Left lung (tissue), 14 donors: ENCODE measurements around the gene ZDHHC15. TPM values are rescaled to one million over a fixed set of nuclear protein-coding genes. Genes with fewer than 3 reads are reported as not detected.
A peak's percentile ranks its signal among the peaks of the same experiment; 100 is the strongest.
"Not testable (repeated sequence)": the region's sequence is repeated elsewhere in the genome, so short reads cannot be mapped to it uniquely, and the experiment has no call there.

Experiments
- ATAC-seq: fragments of 200-7000 bp; cut with Tn5 transposase; one replicate; pipeline ENCODE4 v1.9.1; 2020; ENCODE audit warnings: moderate library complexity
- DNase-seq, 4 donors: peaks; one replicate each; pipeline ENCODE4 v3.0.0-alpha.2; 2013 to 2020
- H3K27ac ChIP-seq, 2 donors: fragments of 200-600 bp; sonication (generic) in 1 of 2; one replicate each; pipeline versions ENCODE4 v1.5.0 to v1.8.0; 2020 to 2021
- H3K27me3 ChIP-seq, 2 donors: fragments of 200-600 bp; sonication (generic) in 1 of 2; one replicate each; pipeline versions ENCODE4 v1.5.0 to v1.8.0; 2020 to 2021
- H3K36me3 ChIP-seq, 2 donors: fragments of 200-600 bp; sonication (generic) in 1 of 2; one replicate each; pipeline versions ENCODE4 v1.5.0 to v1.8.0; 2020 to 2021
- H3K4me1 ChIP-seq, 2 donors: fragments of 200-600 bp; one replicate each; pipeline ENCODE4 v1.8.0; 2021
- H3K4me3 ChIP-seq, 2 donors: fragments of 200-600 bp; sonication (generic) in 1 of 2; one replicate each; pipeline versions ENCODE4 v1.5.0 to v1.8.0; 2020 to 2021; ENCODE audit warnings: mild to moderate bottlenecking in 1 of 2
- H3K9me3 ChIP-seq, 2 donors: fragments of 200-600 bp; sonication (generic) in 1 of 2; one replicate each; pipeline versions ENCODE4 v1.5.0 to v1.8.0; 2020 to 2021
- CTCF ChIP-seq, 2 donors: fragments of 200-600 bp; sonication (generic) in 1 of 2; IDR thresholded peaks; one replicate each; pipeline versions ENCODE4 v1.5.0 to v1.8.0; 2021; ENCODE audit warnings: antibody characterized with exemption in 2 of 2
- intact Hi-C, 2 donors: fragments of 100-400 bp; cut with DNase I; formaldehyde crosslinking; loops; one replicate each; pipeline versions ENCODE4 v1.11.2 to v1.14.2; 2022
- long read RNA-seq, 12 donors: library from polyadenylated mRNA in 2 of 12; unstranded in 2 of 12; transcript quantifications; one replicate each; pipeline ENCODE4 v2.0.0 and lab custom pipeline, GENCODE V29; 2019 to 2026
- polyA plus RNA-seq, 6 donors: library from polyadenylated mRNA; unstranded; fragments of 120-200 nt; gene quantifications; one replicate each; pipeline ENCODE4 v1.2.1, GENCODE V29; 2013; ENCODE audit not compliant: insufficient read length in 6 of 6
- total RNA-seq, 2 donors: library from RNA; stranded (reverse); fragmentation: NEBNext Ultra II Directional; extraction: Animal tissue kit (Norgen Biotek cat#: 25700); gene quantifications; one replicate each; pipeline ENCODE4 v1.2.1, GENCODE V29; 2021
- donor health status: DM: no; HTN: yes; CAD: no.
- donor health status: DM: no; HTN: no; CAD: no.

ZDHHC15 gene
- total RNA-seq = 1 to 10 TPM; 1.7 to 2.7 TPM
- polyA plus RNA-seq = 1 to 10 TPM; 5.7 to 8.4 (median 7.4) TPM
- long read RNA-seq, donor 1, full-length matches to known transcripts = 1 of 1 reads
- long read RNA-seq, donor 1, partial matches to known transcripts = 0 of 1 reads
- long read RNA-seq, donor 1, other reads (novel, unspliced or antisense) = 0 of 1 reads
- long read RNA-seq, donor 2, full-length matches to known transcripts = 5 of 5 reads
- long read RNA-seq, donor 2, partial matches to known transcripts = 0 of 5 reads
- long read RNA-seq, donor 2, other reads (novel, unspliced or antisense) = 0 of 5 reads
- long read RNA-seq, donor 3 = 0 reads
- long read RNA-seq, donor 4, full-length matches to known transcripts = 1 of 3 reads
- long read RNA-seq, donor 4, partial matches to known transcripts = 0 of 3 reads
- long read RNA-seq, donor 4, other reads (novel, unspliced or antisense) = 2 of 3 reads
- long read RNA-seq, donor 5, full-length matches to known transcripts = 1 of 1 reads
- long read RNA-seq, donor 5, partial matches to known transcripts = 0 of 1 reads
- long read RNA-seq, donor 5, other reads (novel, unspliced or antisense) = 0 of 1 reads
- long read RNA-seq, donor 6 = 0 reads
- long read RNA-seq, donor 7 = 0 reads
- long read RNA-seq, donor 8, full-length matches to known transcripts = 1 of 1 reads
- long read RNA-seq, donor 8, partial matches to known transcripts = 0 of 1 reads
- long read RNA-seq, donor 8, other reads (novel, unspliced or antisense) = 0 of 1 reads
- long read RNA-seq, donor 9 = 0 reads
- long read RNA-seq, donor 10, partial matches to known transcripts = 0 of 1 reads
- long read RNA-seq, donor 10, other reads (novel, unspliced or antisense) = 1 of 1 reads
- long read RNA-seq, donor 11, full-length matches to known transcripts = 1 of 1 reads
- long read RNA-seq, donor 11, partial matches to known transcripts = 0 of 1 reads
- long read RNA-seq, donor 11, other reads (novel, unspliced or antisense) = 0 of 1 reads
- long read RNA-seq, donor 12, full-length matches to known transcripts = 2 of 2 reads
- long read RNA-seq, donor 12, partial matches to known transcripts = 0 of 2 reads
- long read RNA-seq, donor 12, other reads (novel, unspliced or antisense) = 0 of 2 reads

- Histone ChIP-seq H3K9me3 (no peaks in the 10 kb centered on the region), H3K27me3 (no peaks in the 10 kb centered on the region), H3K27ac (peak within 1 kb of the TSS; percentile 29 to 58), H3K4me3 (peak within 1 kb of the TSS; percentile 40), H3K36me3 (no peaks in the 10 kb centered on the region), H3K4me1 (no peaks in the 10 kb centered on the region)
- ATAC-seq (peak; percentile 94), DNase-seq (peak; percentile 51 to 82 (median 60))
- TF ChIP-seq CTCF (IDR thresholded peaks at IDR 0.05) = no peak
- intact Hi-C loops = no loop called here
Observed at GRCh38 chrX:75522565-75523431, at the start of gene ZDHHC15. Gene ZDHHC15 (minus strand): TSS chrX:75523037. CDS start chrX:75523024, 13 bp downstream.

GRCh38 chrX:75560544-75560943 is 37.7 kb upstream of the ZDHHC15 start:
- H3K9me3 ChIP-seq, H3K27me3 ChIP-seq, intact Hi-C loops, H3K4me1 ChIP-seq, DNase-seq, ATAC-seq, H3K36me3 ChIP-seq, H3K4me3 ChIP-seq, H3K27ac ChIP-seq: not testable (repeated sequence)

- no peak overlapping the region for H3K4me3 ChIP-seq
- no peaks in the 10 kb centered on the region for H3K4me1 ChIP-seq
- H3K27me3 ChIP-seq = no peaks in the 10 kb centered on the region
- H3K36me3 ChIP-seq = no peaks in the 10 kb centered on the region
- ATAC-seq (peak; percentile 69), DNase-seq (peak in 3 of 4 donors; percentile 23 to 61 (median 55))
- H3K27ac ChIP-seq = no peak overlapping the region
- no peak for TF ChIP-seq CTCF (IDR thresholded peaks at IDR 0.05)
- intact Hi-C loops = no loop called here
- H3K9me3 ChIP-seq = no peaks in the 10 kb centered on the region
Observed at GRCh38 chrX:75547783-75548182, 24.9 kb upstream of the ZDHHC15 start.

- Histone ChIP-seq H3K27me3 (no peaks in the 10 kb centered on the region), H3K36me3 (no peaks in the 10 kb centered on the region), H3K9me3 (no peaks in the 10 kb centered on the region), H3K4me1 (no peaks in the 10 kb centered on the region), H3K4me3 (no peak overlapping the region), H3K27ac (no peak overlapping the region)
- TF ChIP-seq CTCF (IDR thresholded peaks at IDR 0.05) = no peak
- intact Hi-C loops = no loop called here
- ATAC-seq = peak; percentile 67
- DNase-seq = no peak
Observed at GRCh38 chrX:75546724-75547511, 24.1 kb upstream of the ZDHHC15 start.
